Lower leg skin (tissue), 4 donors: ENCODE measurements around the gene SPON1. TPM values are rescaled to one million over a fixed set of nuclear protein-coding genes. Genes with fewer than 3 reads are reported as not detected.
"Not testable (repeated sequence)": the region's sequence is repeated elsewhere in the genome, so short reads cannot be mapped to it uniquely, and the experiment has no call there.

Source experiments
- DNase-seq, 2 donors: peaks; one replicate each; pipeline ENCODE4 v3.0.0-alpha.2; 2019; ENCODE audit warnings: low spot score in 2 of 2
- H3K4me3 ChIP-seq: fragments of 200-600 bp; sonication (generic); 2 replicates; pipeline ENCODE4 v1.5.1; 2017; ENCODE audit warnings: mild to moderate bottlenecking, low read depth; ENCODE audit not compliant: poor library complexity, severe bottlenecking
- POLR2A ChIP-seq, 2 donors: fragments of 450-650 bp; IDR thresholded peaks; one replicate each; pipeline ENCODE4 v1.6.1; 2016 to 2017; ENCODE audit warnings: antibody characterized with exemption in 2 of 2, mild to moderate bottlenecking in 1 of 2, moderate library complexity in 1 of 2
- WGBS, 2 donors: methylation state at CpG; one replicate each; pipeline ENCODE4 v1.1.5; 2018; 5-methylcytosine and 5-hydroxymethylcytosine counted together
- intact Hi-C: fragments of 100-400 bp; cut with DNase I; formaldehyde crosslinking; loops from one replicate; pipeline ENCODE4 v1.15.0; 2023; ENCODE audit warnings: low total_unique reads
- total RNA-seq, 4 donors: library from RNA; depleted of rRNA; stranded (reverse); fragments of >200 nt; gene quantifications; one replicate each; pipeline ENCODE4 v1.1.0, GENCODE V29; 2016
- TF ChIP-seq, protein P1 (sequence below), 3 donors: fragments of 450-650 bp; IDR thresholded peaks; one replicate each; pipeline ENCODE4 v1.5.1; 2016; ENCODE audit warnings: antibody characterized with exemption in 3 of 3, mild to moderate bottlenecking in 3 of 3, moderate library complexity in 2 of 3

Gene SPON1
- total RNA-seq, 4 donors from 2014 or later, result 3.8 to 12.3 (median 5.1) TPM

DNA sequence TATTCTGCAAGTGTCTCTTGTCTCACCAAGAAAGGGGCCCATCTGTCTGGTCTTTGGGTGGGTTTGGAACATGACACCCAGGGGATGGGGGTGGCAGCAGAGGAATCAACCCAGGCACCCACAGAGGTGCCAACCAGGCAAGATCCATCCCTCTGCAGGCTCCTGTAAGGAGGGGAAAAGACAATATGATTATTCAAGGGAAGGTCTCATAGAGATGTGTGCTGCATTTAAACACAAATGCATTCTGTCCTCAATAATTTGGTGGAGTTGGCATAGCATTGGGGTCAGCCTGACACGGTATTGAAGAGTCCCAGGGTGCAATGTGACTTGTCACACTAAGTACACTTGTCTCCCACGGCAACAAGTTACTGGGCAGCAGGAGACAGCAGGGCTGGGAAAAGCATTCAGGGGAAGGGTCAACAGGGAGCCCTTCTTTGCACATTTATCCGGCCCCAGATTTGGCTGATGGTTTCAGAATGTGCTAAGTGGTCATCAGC is 33.1 kb upstream of the SPON1 start:
- intact Hi-C loops, result no loop called here
- no peak for TF ChIP-seq POLR2A (IDR thresholded peaks at IDR 0.05)
- TF ChIP-seq, protein P1, sequence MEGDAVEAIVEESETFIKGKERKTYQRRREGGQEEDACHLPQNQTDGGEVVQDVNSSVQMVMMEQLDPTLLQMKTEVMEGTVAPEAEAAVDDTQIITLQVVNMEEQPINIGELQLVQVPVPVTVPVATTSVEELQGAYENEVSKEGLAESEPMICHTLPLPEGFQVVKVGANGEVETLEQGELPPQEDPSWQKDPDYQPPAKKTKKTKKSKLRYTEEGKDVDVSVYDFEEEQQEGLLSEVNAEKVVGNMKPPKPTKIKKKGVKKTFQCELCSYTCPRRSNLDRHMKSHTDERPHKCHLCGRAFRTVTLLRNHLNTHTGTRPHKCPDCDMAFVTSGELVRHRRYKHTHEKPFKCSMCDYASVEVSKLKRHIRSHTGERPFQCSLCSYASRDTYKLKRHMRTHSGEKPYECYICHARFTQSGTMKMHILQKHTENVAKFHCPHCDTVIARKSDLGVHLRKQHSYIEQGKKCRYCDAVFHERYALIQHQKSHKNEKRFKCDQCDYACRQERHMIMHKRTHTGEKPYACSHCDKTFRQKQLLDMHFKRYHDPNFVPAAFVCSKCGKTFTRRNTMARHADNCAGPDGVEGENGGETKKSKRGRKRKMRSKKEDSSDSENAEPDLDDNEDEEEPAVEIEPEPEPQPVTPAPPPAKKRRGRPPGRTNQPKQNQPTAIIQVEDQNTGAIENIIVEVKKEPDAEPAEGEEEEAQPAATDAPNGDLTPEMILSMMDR (IDR thresholded peaks at IDR 0.05), result no peak
- H3K4me3 ChIP-seq, result no peak overlapping the region
- WGBS, 2 donors, result 63 to 70% methylated on average over 3 of the region's 3 CpGs
- no peak for DNase-seq

DNA sequence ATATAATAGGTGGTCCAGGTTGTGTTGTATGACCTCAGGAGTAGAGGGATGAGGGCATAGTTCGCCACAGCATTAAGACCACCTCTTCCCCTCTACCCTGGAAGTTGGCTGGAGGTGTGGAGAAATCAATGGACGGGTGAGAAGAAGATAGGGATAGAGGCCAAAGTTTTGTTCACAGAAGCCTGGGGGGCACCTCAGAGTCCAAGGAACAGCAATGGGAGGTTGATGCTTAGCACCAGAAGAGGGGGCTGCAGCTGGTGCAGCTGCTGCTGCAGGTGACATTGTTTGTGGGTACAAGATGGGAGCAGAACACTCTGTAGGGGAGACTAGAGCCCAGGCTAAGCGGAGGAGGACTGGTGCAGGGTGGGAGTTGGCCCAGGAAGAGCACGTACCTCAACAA is 31.2 kb upstream of the SPON1 start:
- no peak for DNase-seq
- TF ChIP-seq POLR2A (IDR thresholded peaks at IDR 0.05), result no peak
- TF ChIP-seq, protein P1 (IDR thresholded peaks at IDR 0.05), result no peak
- 85 to 88% methylated on average over 4 of the region's 4 CpGs for WGBS, 2 donors
- intact Hi-C loops, result no loop called here
- H3K4me3 ChIP-seq, result no peak overlapping the region

DNA sequence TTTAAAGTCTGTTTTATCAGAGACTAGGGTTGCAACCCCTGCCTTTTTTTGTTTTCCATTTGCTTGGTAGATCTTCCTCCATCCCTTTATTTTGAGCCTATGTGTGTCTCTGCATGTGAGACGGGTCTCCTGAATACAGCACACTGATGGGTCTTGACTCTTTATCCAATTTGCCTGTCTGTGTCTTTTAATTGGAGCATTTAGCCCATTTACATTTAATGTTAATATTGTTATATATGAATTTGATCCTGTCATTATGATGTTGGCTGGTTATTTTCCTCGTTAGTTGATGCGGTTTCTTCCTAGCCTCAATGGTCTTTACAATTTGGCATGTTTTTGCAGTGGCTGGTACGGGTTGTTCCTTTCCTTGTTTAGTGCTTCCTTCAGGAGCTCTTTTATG is 25.4 kb upstream of the SPON1 start:
- 65 to 84% methylated on average over 4 of the region's 4 CpGs for WGBS, 2 donors
- H3K4me3 ChIP-seq, DNase-seq, intact Hi-C loops: not testable (repeated sequence)

DNA sequence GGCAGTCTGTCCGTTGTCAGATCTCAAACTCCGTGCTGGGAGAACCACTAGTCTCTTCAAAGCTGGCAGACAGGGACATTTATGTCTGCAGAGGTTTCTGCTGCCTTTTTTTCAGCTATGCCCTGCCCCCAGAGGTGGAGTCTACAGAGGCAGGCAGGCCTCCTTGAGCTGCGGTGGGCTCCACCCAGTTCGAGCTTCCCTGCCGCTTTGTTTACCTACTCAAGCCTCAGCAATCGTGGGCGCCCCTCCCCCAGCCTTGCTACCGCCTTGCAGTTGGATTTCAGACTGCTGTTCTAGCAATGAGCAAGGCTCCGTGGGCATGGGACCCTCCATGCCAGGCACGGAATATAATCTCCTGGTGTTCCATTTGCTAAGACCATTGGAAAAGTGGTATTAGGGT is 23.7 kb upstream of the SPON1 start:
- intact Hi-C loops, DNase-seq, H3K4me3 ChIP-seq: not testable (repeated sequence)
- WGBS, 2 donors, result 84 to 88% methylated on average over 10 of the region's 10 CpGs

DNA sequence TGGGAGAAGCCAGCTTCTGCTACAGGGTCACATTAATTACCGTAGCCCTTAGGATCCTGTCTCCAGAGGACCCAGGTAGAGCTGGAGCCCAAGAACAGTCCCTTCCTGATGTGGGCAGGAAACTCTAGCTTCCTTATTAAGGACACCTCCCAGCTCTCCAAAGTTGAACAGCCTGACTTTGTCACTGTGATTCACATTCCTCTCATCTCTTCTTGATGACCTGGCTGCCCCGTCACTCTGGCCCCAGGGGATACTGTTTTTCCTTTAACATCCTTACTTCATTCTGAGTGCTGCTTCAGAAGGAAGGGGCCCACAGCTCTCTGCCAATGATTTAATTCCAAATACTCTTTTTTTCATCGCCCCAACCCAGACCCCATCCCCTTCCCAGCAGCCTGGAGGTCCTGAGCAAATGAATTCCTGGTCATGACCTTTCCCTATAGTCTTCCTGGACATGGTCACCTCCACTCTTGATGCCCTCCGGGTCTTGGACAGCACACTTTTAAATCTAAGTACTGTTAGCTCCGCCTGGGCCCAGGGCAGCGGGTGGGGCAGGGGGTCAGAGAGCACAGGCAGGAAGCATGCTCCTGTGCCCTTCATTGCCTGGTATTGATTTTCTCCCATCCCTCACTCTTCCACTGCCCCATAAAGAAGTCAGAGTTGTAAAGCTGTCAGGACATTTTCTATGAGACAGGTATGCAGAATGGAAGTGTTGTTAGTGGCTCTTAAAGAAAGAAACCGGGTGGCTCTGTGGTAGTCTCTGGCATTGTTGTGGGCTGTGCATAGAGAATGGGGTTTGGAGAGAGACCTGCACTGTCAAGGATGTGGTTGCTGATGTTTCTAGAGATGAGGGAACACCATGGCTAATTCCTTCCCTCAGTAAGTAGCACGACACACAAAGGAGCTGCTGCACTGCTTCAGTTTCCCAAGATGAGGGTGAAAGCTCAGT is 22.3 kb upstream of the SPON1 start:
- WGBS, 2 donors, result 65 to 66% methylated on average over 8 of the region's 8 CpGs
- intact Hi-C loops, result no loop called here
- TF ChIP-seq POLR2A (IDR thresholded peaks at IDR 0.05), result no peak
- TF ChIP-seq, protein P1 (IDR thresholded peaks at IDR 0.05), result no peak
- DNase-seq, result no peak
- no peak overlapping the region for H3K4me3 ChIP-seq

DNA sequence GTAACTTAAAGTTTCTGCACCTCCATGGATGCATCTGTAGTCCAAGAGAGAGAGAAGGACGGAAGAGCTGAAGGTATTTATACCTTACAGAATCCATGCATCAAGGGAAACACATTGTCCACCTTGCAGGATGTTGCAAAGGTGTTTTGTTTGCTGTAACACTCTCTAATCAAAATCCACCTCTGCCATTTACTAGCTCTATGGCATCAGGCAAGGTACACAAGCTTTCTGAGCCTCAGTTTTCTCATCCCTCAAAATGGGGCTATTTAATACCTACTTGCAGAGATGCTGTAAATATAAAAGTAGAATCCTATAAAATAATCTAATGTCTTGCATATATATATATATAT is 21.6 kb upstream of the SPON1 start:
- TF ChIP-seq, protein P1 (IDR thresholded peaks at IDR 0.05), result no peak
- TF ChIP-seq POLR2A (IDR thresholded peaks at IDR 0.05), result no peak
- H3K4me3 ChIP-seq, result no peak overlapping the region
- 80 to 83% methylated on average over 1 of the region's 1 CpG for WGBS, 2 donors
- DNase-seq, result no peak
- intact Hi-C loops, result no loop called here
